Measurements from ENCODE around the gene PTGES2.

PTGES2 gene

DNA sequence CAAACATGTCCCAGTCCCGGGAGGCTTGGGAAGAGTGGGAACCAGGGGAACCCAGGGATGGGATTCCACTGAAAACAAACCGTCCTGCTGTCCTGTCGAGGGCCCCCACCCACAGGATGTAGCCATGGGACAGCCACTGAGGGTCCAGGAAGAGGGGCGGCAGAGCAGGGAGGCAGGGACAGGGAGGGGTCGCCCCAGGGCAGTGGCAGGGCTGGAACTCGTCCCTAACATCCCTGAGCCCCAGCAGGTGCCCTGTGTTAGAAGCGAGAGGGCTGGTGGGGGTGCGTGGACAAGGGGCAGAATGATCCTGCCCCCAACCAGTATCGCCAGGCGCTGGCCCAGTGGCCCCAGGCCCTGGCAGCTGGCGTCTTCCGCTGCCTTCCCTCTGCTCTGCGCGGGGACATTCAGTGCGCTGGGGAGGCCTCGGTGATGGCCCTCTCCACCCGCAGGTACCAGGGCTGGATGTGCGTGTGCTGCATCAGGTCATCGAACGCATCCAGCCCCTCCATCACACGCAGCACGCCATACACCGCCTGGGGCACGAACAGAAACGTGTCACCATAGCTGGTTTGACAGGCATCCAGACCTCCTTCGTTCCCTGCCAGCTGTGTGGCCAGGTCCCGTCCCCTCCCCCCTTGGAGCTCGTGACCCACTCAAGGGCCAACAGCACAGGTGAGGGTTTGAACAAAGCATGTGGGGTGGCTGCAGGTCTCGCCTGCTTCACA, 6.6 kb downstream of the PTGES2 start:
- H3K9me3 ChIP-seq (ENCODE audit: insufficient read depth, low read depth, low read length), result no peaks in the 10 kb centered on the region
- no peaks in the 10 kb centered on the region for H3K4me1 ChIP-seq (ENCODE audit: insufficient read depth, low read length)
- H3K4me3 ChIP-seq (ENCODE audit: low read length), result no peak overlapping the region
- H3K9ac ChIP-seq (ENCODE audit: low read depth, low read length), result no peak overlapping the region
- H3K27me3 ChIP-seq (ENCODE audit: insufficient read depth, low read length), result no peaks in the 10 kb centered on the region
- peaks cover 41% of the 10 kb centered on the region for H3K36me3 ChIP-seq (ENCODE audit: insufficient read depth, low read depth, low read length)
- no peak overlapping the region for H3K27ac ChIP-seq (ENCODE audit: low read length)

DNA sequence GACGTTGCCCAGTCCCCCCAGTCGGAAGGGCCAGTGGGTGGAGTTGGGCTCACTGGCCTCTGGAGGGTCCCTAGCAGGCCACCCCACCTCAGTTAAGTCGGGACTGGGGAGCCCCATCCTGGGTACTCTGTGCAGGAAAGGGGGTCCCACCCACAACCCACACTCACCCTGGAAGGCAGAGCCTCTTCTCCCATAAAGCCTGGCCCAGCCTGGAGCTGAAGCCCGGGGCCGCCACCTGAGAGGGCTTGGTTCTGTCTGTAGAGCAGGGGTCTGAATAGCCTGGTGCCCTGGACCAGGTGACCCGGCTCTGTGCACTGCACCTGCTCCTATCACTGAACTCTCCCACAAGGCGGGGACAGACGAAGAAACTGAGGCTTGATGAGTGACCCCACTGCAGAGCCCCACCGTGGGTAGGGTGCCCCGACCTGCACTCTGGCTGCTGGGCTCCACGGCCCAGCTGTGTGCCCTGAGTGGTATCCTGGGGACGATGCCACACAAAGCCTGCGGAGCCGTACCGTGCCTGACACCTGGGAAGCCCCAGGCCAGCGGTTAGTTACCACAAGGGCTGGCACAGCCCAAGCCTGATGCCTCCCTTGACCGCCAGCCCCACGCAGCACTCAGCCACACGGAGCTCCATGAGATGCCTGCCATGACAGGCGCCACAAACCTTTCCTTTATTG, 7.3 kb downstream of the PTGES2 start:
- Histone ChIP-seq H3K27ac (ENCODE audit: low read length) (no peak overlapping the region), H3K4me1 (ENCODE audit: insufficient read depth, low read length) (no peaks in the 10 kb centered on the region), H3K9ac (ENCODE audit: low read depth, low read length) (no peak overlapping the region), H3K36me3 (ENCODE audit: insufficient read depth, low read depth, low read length) (peaks cover 41% of the 10 kb centered on the region), H3K9me3 (ENCODE audit: insufficient read depth, low read depth, low read length) (no peaks in the 10 kb centered on the region), H3K4me3 (ENCODE audit: low read length) (no peak overlapping the region), H3K27me3 (ENCODE audit: insufficient read depth, low read length) (no peaks in the 10 kb centered on the region)

DNA sequence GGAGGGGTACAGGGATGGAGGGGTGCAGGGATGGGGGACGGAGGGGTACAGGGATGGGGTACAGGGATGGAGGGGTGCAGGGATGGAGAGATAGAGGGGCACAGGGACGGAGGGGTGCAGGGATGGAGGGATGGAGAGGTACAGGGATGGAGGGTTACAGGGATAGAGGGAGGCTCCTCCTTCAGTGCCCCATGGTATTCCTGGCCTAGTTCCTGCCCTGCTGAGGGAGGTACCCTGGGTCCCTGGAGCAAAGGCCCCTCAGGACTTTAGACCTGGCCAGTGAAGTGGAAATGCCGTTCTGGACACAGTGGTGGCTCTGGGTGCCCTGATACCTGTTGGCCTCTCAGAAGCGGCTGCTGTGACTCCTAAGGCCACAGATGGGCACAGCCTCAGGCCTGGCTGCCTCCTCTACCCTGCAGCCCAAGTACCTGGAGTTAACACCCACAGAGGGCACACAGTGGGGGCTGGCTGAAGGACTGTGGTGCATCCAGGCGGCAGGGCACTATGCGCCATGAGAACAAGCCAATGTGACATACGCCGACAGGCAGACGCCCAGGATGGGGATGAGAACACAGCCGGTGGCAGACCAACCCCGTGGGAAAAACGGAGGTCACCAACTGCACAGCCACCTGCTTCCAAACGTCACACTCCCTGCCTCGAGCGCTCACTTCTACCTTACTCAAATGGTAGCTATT, 8.4 kb downstream of the PTGES2 start:
- H3K9me3 ChIP-seq (ENCODE audit: insufficient read depth, low read depth, low read length), result no peaks in the 10 kb centered on the region
- peaks cover 32% of the 10 kb centered on the region for H3K36me3 ChIP-seq (ENCODE audit: insufficient read depth, low read depth, low read length)
- H3K9ac ChIP-seq (ENCODE audit: low read depth, low read length), result no peak overlapping the region
- H3K4me1 ChIP-seq (ENCODE audit: insufficient read depth, low read length), result no peaks in the 10 kb centered on the region
- no peak overlapping the region for H3K4me3 ChIP-seq (ENCODE audit: low read length)
- no peaks in the 10 kb centered on the region for H3K27me3 ChIP-seq (ENCODE audit: insufficient read depth, low read length)
- no peak overlapping the region for H3K27ac ChIP-seq (ENCODE audit: low read length)

- no peaks in the 10 kb centered on the region for H3K27me3 ChIP-seq (ENCODE audit: insufficient read depth, low read length)
- H3K9me3 ChIP-seq (ENCODE audit: insufficient read depth, low read depth, low read length), result no peaks in the 10 kb centered on the region
- H3K27ac ChIP-seq (ENCODE audit: low read length), result no peak overlapping the region
- no peaks in the 10 kb centered on the region for H3K4me1 ChIP-seq (ENCODE audit: insufficient read depth, low read length)
- H3K36me3 ChIP-seq (ENCODE audit: insufficient read depth, low read depth, low read length), result peaks cover 26% of the 10 kb centered on the region
- peak overlapping the region; percentile 26; the same call in 1 of the 2 replicates for H3K9ac ChIP-seq (ENCODE audit: low read depth, low read length)
- H3K4me3 ChIP-seq (ENCODE audit: low read length), result peak overlapping the region; percentile 50; the same call in 1 of the 2 replicates
These were observed 9.1 kb downstream of the PTGES2 start for GRCh38 chr9:128118472-128118857.

GRCh38 chr9:128117613-128118471, 9.7 kb downstream of the PTGES2 start:
- H3K4me3 ChIP-seq (ENCODE audit: low read length), result peak overlapping the region; percentile 50; the same call in 1 of the 2 replicates
- H3K4me1 ChIP-seq (ENCODE audit: insufficient read depth, low read length), result no peaks in the 10 kb centered on the region
- H3K36me3 ChIP-seq (ENCODE audit: insufficient read depth, low read depth, low read length), result peaks cover 20% of the 10 kb centered on the region
- H3K9ac ChIP-seq (ENCODE audit: low read depth, low read length), result peak overlapping the region; percentile 26; the same call in 1 of the 2 replicates
- no peaks in the 10 kb centered on the region for H3K9me3 ChIP-seq (ENCODE audit: insufficient read depth, low read depth, low read length)
- no peak overlapping the region for H3K27ac ChIP-seq (ENCODE audit: low read length)
- no peaks in the 10 kb centered on the region for H3K27me3 ChIP-seq (ENCODE audit: insufficient read depth, low read length)

DNA sequence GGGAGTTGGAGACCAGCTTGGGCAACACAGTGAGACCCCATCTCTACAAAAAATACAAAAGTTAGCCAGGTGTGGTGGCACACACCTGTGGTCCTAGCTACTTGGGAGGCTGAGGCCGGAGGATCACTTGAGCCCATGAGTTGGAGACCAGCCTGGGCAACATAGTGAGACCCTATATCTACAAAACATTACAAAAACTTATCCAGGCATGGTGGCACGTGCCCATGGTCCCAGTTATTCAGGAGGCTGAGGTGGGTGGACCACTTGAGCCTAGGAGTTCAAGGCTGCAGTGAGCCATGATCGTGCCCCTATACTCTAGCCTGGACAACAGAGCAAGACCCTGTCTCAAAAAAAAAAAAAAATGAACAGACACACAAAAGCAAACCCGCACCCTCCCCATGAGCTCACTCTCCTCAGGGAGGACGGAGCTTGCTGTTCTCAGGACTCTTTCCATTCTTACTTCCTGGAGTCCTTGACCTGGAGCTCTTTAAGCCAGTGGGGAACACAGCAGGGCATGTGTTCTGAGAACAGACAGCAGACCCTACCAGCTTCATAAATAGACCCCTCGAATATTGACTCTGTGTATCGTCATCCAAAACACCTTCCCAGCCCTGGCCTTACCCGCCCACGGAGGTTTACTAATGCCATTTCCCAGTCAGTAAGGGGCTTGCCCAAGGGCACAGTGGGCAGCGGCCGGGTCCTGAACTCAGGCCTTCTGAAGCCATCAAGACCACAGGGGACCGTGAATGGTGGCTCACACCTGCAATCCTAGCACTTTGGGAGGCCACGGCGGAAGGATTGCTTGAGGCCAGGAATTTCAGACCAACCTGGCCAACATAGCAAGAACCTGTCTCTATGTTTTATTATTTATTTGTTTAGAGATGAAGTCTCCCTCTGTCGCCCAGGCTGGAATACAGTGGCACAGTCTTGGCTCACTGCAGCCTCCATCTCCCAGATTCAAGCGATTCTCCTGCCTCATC, 11.1 kb downstream of the PTGES2 start:
- H3K4me1 ChIP-seq (ENCODE audit: insufficient read depth, low read length), result no peaks in the 10 kb centered on the region
- peaks cover 6% of the 10 kb centered on the region; the same call in 1 of the 2 replicates for H3K36me3 ChIP-seq (ENCODE audit: insufficient read depth, low read depth, low read length)
- no peaks in the 10 kb centered on the region for H3K9me3 ChIP-seq (ENCODE audit: insufficient read depth, low read depth, low read length)
- no peak overlapping the region for H3K4me3 ChIP-seq (ENCODE audit: low read length)
- no peak overlapping the region for H3K9ac ChIP-seq (ENCODE audit: low read depth, low read length)
- H3K27me3 ChIP-seq (ENCODE audit: insufficient read depth, low read length), result no peaks in the 10 kb centered on the region
- H3K27ac ChIP-seq (ENCODE audit: low read length), result no peak overlapping the region

DNA sequence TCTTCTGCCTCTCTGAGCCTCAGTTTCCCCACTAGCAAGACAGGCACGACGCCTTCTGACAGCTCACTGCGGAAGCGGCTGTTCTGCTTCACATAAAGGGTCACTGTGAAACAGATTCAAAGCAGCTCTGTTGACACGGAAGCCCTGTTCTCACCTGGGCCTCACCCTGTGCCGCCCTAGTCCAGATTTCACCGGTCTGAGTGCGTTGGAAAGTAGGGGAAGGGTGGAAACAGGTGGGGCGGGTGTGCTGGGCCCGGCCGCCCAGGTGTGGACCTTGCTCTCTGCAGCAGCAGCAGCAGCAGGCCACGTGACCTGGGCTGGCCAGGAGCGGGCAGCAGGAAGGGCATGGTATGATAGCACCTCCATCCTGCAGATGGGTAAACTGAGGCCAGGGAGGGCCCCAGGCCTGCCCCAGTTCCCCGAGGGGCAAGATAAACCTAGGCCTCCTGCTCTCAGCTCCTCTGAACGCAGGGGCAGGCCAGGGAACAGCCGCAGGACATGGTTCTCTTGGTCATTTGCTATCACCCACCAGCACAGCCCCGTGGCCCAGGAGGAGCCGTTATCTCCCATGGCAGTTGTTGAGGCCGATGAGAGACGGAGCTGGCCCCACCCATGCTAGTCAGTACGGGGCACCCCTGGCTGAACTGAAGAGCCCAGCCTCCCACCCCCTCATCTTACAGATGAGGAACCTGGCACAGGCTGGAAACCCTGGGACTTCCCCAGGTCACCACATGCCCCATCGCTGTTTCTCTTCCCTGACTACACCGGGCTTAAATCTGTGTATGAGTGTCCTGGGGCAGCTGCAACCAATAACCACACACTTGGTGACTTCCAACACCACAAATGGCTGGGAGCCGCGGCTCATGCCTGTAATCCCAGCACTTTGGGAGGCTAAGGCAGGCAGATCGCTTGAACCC, 12.1 kb downstream of the PTGES2 start:
- Histone ChIP-seq H3K9ac (ENCODE audit: low read depth, low read length) (no peak overlapping the region), H3K27me3 (ENCODE audit: insufficient read depth, low read length) (no peaks in the 10 kb centered on the region), H3K9me3 (ENCODE audit: insufficient read depth, low read depth, low read length) (no peaks in the 10 kb centered on the region), H3K27ac (ENCODE audit: low read length) (no peak overlapping the region), H3K4me1 (ENCODE audit: insufficient read depth, low read length) (no peaks in the 10 kb centered on the region), H3K4me3 (ENCODE audit: low read length) (no peak overlapping the region), H3K36me3 (ENCODE audit: insufficient read depth, low read depth, low read length) (no peaks in the 10 kb centered on the region)

DNA sequence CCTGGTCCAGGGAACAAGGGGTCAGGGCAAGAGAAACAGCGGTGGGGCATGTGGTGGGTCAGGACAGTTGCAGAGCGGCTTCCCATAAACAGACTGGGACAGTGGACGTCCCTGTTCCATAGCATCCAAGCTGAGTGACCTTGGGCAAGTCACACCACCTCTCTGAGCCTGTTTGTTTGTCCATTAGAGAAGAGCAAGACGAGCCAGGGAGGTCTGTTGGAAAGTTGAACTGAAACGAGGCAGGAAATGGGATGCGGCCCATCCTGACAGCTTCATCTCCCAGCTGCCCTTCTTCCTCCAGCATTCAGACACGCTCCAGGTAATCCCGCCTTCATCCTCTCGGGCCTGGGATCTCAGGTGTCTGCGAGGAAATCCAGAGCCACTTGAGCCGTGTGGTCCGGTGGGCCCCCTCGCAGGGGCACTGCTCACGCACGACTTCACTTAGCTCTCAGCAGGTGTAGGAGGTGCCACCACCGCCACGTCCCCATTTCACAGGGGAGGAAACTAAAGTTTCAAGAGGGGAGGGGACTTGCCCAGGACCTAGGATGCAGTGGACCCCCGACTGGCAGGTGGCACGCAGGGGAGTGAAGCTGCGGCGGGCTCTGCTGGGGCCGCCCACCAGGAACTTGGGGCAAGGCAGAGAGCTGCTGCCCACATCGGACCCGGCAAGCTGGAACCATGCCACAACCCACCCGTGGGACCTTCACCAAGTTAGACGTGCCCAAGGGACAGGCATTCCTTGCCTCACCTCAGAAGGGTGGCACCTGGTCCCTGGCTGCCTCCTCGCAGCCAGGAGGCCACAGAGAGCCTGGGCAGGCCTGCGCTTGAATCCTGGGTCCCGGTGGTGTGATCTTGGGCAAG, 13.0 kb downstream of the PTGES2 start:
- Histone ChIP-seq H3K9me3 (ENCODE audit: insufficient read depth, low read depth, low read length) (no peaks in the 10 kb centered on the region), H3K4me1 (ENCODE audit: insufficient read depth, low read length) (no peaks in the 10 kb centered on the region), H3K4me3 (ENCODE audit: low read length) (no peak overlapping the region), H3K36me3 (ENCODE audit: insufficient read depth, low read depth, low read length) (no peaks in the 10 kb centered on the region), H3K27ac (ENCODE audit: low read length) (no peak overlapping the region), H3K27me3 (ENCODE audit: insufficient read depth, low read length) (no peaks in the 10 kb centered on the region), H3K9ac (ENCODE audit: low read depth, low read length) (no peak overlapping the region)

- no peak overlapping the region for H3K4me3 ChIP-seq (ENCODE audit: low read length)
These were observed 13.8 kb downstream of the PTGES2 start for GRCh38 chr9:128113526-128114325.

More at GRCh38 chr9:128113526-128114325, 13.8 kb downstream of the PTGES2 start:
- Histone ChIP-seq H3K9ac (ENCODE audit: low read depth, low read length) (no peak overlapping the region), H3K27ac (ENCODE audit: low read length) (no peak overlapping the region), H3K27me3 (ENCODE audit: insufficient read depth, low read length) (no peaks in the 10 kb centered on the region), H3K4me1 (ENCODE audit: insufficient read depth, low read length) (no peaks in the 10 kb centered on the region), H3K9me3 (ENCODE audit: insufficient read depth, low read depth, low read length) (no peaks in the 10 kb centered on the region), H3K36me3 (ENCODE audit: insufficient read depth, low read depth, low read length) (peaks cover 4% of the 10 kb centered on the region; the same call in 1 of the 2 replicates)
